Neural crest cell (in vitro differentiated cells): ENCODE measurements around the gene CASZ1. TPM values are rescaled to one million over a fixed set of nuclear protein-coding genes. Genes with fewer than 3 reads are reported as not detected.

Experiments
- DNase-seq: peaks from one replicate; pipeline ENCODE4 v3.0.0; 2021; ENCODE audit warnings: low read depth, mixed read lengths, low spot score
- H3K27ac Mint-ChIP-seq: one replicate; pipeline ENCODE4 v1.8.0; 2021; ENCODE audit warnings: mild to moderate bottlenecking, mixed read lengths; ENCODE audit not compliant: unreplicated experiment
- H3K27me3 Mint-ChIP-seq: 2 replicates; pipeline ENCODE4 v1.8.0; 2021; ENCODE audit warnings: low read depth, mild to moderate bottlenecking, mixed read lengths
- H3K36me3 Mint-ChIP-seq: 2 replicates; pipeline ENCODE4 v1.8.0; 2021; ENCODE audit warnings: low read depth, mild to moderate bottlenecking, mixed read lengths
- H3K4me1 Mint-ChIP-seq: 2 replicates; pipeline ENCODE4 v1.8.0; 2021; ENCODE audit warnings: mixed read lengths
- H3K4me3 Mint-ChIP-seq: one replicate; pipeline ENCODE4 v1.8.0; 2021; ENCODE audit warnings: mild to moderate bottlenecking, mixed read lengths
- H3K9me3 Mint-ChIP-seq: 2 replicates; pipeline ENCODE4 v1.8.0; 2021; ENCODE audit warnings: mixed read lengths
- total RNA-seq: library from RNA; stranded (reverse); gene quantifications from 2 replicates; pipeline ENCODE4 v1.2.1, GENCODE V29; 2021
- TF ChIP-seq, protein P1 (sequence below): fragments of 200-600 bp; sonication (generic); conservative IDR thresholded peaks from 2 replicates; pipeline ENCODE4 v1.5.0; 2021; ENCODE audit warnings: antibody characterized with exemption, mild to moderate bottlenecking

CASZ1 gene
- total RNA-seq, 1 donor from 2014 or later: 2.6 TPM

- H3K4me3 Mint-ChIP-seq: no peak overlapping the region
- no peak overlapping the region for H3K27ac Mint-ChIP-seq
- no peaks in the 10 kb centered on the region for H3K9me3 Mint-ChIP-seq
- peaks cover 38% of the 10 kb centered on the region for H3K27me3 Mint-ChIP-seq
- TF ChIP-seq, protein P1, sequence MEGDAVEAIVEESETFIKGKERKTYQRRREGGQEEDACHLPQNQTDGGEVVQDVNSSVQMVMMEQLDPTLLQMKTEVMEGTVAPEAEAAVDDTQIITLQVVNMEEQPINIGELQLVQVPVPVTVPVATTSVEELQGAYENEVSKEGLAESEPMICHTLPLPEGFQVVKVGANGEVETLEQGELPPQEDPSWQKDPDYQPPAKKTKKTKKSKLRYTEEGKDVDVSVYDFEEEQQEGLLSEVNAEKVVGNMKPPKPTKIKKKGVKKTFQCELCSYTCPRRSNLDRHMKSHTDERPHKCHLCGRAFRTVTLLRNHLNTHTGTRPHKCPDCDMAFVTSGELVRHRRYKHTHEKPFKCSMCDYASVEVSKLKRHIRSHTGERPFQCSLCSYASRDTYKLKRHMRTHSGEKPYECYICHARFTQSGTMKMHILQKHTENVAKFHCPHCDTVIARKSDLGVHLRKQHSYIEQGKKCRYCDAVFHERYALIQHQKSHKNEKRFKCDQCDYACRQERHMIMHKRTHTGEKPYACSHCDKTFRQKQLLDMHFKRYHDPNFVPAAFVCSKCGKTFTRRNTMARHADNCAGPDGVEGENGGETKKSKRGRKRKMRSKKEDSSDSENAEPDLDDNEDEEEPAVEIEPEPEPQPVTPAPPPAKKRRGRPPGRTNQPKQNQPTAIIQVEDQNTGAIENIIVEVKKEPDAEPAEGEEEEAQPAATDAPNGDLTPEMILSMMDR: no peak
- DNase-seq: no peak
- H3K4me1 Mint-ChIP-seq: peaks cover 20% of the 10 kb centered on the region
- H3K36me3 Mint-ChIP-seq: no peaks in the 10 kb centered on the region
Observed at GRCh38 chr1:10682449-10683309, 113.8 kb downstream of the CASZ1 start.

GRCh38 chr1:10682108-10682445 lies 114.4 kb downstream of the CASZ1 start:
- Mint-ChIP-seq H3K9me3 (no peaks in the 10 kb centered on the region), H3K27ac (no peak overlapping the region), H3K4me1 (peaks cover 20% of the 10 kb centered on the region), H3K4me3 (no peak overlapping the region), H3K36me3 (no peaks in the 10 kb centered on the region), H3K27me3 (peaks cover 37% of the 10 kb centered on the region)
- no peak for DNase-seq
- TF ChIP-seq, protein P1: no peak

GRCh38 chr1:10681296-10682107 lies 114.9 kb downstream of the CASZ1 start:
- Mint-ChIP-seq H3K9me3 (no peaks in the 10 kb centered on the region), H3K4me1 (peaks cover 20% of the 10 kb centered on the region), H3K27me3 (peaks cover 35% of the 10 kb centered on the region), H3K27ac (no peak overlapping the region), H3K4me3 (no peak overlapping the region), H3K36me3 (no peaks in the 10 kb centered on the region)
- no peak for DNase-seq
- TF ChIP-seq, protein P1: no peak

DNA sequence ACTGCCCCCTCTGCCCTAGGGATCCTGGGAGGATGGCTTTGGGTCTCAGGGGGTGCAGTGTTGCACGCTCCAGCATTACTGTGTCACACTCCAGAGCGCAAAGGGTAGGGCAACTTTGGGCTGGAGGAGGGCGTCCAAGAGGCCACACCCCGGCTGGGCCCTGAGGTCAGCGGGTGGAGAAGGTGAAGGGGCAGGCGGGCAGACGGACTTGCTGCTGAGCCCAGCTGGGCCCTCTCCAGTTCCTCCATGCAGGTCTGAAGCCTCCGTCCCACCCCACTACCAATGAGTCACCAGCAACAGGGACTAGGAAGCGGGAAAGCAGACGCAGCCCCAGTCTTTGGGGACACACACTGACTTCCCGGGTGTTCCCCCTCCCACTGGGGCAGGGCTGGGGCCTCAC lies 116.0 kb downstream of the CASZ1 start:
- Mint-ChIP-seq H3K27me3 (peaks cover 32% of the 10 kb centered on the region), H3K4me1 (peaks cover 20% of the 10 kb centered on the region), H3K36me3 (no peaks in the 10 kb centered on the region), H3K9me3 (no peaks in the 10 kb centered on the region), H3K4me3 (no peak overlapping the region), H3K27ac (no peak overlapping the region)
- DNase-seq: no peak
- TF ChIP-seq, protein P1: no peak

- Mint-ChIP-seq H3K36me3 (no peaks in the 10 kb centered on the region), H3K27ac (no peak overlapping the region), H3K4me3 (no peak overlapping the region), H3K4me1 (peaks cover 20% of the 10 kb centered on the region), H3K27me3 (peaks cover 30% of the 10 kb centered on the region), H3K9me3 (no peaks in the 10 kb centered on the region)
- TF ChIP-seq, protein P1: no peak
- DNase-seq: no peak
Observed at GRCh38 chr1:10679496-10680220, 116.8 kb downstream of the CASZ1 start.
